Activated CD4-positive, alpha-beta T cell treated with anti-CD3 and anti-CD28 coated beads for 24 hours (primary cell): ENCODE measurements around the gene SPATA31C2.
"Not testable (repeated sequence)": the region's sequence is repeated elsewhere in the genome, so short reads cannot be mapped to it uniquely, and the experiment has no call there.

Experiments
- DNase-seq, 2 donors: peaks; one replicate each; pipeline ENCODE4 v3.0.0-alpha.2; 2020; ENCODE audit warnings: low read depth in 2 of 2

SPATA31C2 gene

DNA sequence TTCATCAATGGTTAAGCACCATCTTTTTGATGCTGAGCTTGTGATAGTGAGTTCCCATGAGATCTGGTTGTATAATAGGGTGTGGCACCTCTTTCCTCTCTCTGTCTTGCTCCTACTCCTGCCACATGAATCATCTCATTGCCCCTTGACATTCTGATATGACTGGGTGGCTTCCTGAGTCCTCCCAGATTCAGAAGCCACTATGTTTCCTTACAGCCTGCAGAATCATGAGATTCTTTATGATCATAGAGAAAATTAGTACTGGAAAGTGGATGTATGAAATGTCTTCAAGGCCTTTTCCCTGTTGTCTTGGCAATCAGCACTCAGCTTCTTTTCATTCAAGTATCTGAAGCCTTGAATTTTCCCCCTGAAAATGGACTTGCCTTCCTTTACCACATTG is 14.9 kb downstream of the SPATA31C2 start:
- DNase-seq, result not testable (repeated sequence)

DNA sequence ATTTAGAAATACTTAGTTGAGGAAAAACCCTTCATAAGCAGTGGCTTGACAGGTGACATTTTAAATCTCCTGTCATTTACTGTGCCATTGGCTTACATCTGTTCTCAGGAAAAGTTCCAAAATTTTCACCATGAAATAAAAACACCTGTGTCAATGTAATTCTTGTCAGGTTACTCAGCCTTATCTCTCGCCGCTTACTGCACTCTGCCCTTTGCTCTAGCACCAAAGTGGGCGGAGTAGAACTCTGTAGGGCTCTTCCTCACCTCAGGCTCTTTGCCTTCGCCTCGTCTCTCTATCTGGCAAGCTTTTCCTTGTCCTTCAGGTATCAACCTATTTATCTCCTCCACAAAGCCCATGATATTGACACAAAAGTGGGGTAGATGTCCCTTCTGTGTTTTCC is 20.2 kb downstream of the SPATA31C2 start:
- not testable (repeated sequence) for DNase-seq

DNA sequence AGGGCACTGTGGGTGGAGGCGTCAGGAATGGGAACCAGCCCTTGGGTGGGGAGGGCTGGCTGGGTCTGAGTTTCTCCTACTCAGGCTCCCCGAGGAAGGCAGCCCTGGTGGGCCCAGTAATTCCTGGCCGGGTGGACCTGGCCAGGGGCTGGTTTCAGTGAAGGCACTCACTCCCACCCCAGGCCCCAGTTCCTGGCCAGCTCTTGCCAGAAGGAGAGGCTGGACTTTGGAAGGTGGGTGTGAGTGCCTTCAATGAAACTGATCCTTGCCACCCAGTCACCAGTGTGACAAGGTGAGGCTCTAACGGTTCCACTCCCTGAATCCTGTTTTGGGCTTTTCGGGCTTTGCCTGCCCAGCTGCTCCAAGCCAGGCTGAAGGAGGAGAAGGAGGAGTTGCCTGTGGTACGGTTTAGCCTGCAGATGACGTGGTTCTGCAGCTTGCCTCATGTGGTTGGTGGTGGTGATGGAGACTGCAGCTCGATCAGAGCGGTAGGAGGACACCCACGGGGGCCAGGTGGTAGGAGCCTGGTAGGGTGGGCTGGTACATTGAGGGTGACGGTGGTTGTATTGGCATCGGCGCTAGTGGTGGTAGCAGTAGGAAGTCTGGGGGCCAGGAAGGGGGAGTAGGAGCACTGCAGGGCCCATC is 23.2 kb downstream of the SPATA31C2 start:
- DNase-seq, result not testable (repeated sequence)

DNA sequence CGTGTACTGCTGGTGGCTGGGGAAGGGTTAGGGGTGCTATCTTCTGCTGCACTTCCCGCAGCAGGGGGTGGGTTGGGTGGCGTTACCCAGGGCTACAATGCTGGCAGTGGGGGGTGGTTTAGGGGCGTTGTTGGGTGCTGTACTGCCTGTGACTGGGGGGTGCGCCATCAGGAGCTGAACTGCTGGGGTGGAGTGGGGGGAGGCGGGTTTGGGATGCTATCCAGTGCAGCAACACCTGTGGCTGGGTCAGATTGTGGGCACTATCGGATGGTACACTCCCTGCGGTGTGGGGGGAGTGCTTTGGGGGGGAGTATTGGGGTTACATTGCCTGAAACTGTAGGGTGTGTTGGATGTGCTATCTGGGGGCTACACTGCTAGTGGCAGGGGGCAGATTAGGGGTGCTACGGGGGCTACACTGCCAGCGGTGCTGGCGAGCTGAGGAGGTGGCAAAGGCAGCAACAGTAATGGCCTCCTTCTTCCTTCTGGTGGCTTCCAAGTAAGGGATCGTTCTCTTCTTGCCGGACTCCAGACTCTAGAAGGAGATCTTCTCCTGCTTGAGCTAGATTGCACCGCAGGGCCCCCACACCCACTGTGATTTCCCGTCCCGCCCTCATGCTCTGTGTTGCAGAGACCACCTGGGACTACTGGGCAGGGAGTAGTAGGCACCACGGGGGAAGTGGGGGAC is 23.9 kb downstream of the SPATA31C2 start:
- DNase-seq, result not testable (repeated sequence)

DNA sequence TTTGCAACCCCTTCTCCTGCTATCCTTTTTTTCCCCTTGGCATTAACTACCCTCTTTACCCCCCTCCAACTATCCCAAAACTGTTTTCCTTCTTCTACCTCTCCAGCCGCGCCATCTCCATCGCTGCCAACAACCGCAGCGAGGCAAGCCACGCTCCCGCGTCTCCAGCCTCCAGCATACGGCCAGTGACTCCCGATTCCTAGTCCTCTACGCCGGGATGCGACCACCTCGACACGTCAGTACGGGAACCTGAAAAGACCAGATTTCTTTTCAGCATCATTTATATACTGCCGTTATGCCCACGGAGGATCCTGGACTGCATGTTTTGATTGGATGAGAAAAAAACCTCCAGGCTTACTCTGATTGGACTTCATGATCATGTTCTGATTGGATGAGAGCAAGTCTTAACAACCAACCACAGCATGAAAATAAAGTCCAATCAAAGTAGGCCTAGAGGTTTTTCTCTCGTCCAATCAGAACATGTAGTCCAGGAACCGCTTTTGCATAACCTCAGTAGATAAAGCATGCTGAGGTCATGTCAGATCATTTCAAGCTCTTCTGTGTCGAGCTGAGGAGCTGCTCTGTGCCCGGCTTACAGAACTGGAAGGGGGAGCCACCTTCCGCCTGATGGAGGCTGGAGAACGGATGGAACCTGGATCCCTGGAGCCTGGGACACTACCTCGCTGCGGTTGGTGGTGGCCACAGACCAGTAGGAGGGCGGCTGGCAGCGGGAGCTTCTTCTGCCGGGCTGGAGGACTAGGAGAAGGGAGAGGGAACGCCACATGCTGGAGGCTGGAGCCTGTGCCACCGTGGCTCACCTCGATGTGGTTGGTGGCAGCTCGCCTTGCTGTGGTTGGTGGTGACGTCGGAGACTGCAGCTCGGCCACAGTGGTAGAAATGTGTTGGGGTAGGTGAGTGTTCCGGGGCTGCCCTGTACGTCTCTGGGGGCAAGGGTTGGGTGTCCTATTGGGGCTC is 24.8 kb downstream of the SPATA31C2 start:
- DNase-seq, result not testable (repeated sequence)

DNA sequence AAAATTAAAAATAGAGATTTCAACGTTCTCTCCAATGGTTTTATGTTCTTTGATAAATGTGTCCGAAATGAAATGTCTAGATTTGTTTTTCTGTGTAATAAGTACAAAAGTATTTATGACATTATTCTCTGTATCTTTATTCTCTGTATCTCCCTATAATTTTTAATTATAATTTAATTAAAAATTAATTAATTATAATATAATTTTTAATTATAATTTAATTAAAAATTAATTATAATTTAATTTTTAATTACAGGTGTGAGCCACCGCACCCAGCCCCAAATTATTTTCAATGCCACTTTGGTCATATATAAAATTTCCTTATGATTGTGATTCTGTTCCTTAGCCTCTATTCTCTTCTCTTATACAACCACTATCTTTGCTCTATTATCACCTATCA is 28.2 kb downstream of the SPATA31C2 start:
- no peak for DNase-seq

DNA sequence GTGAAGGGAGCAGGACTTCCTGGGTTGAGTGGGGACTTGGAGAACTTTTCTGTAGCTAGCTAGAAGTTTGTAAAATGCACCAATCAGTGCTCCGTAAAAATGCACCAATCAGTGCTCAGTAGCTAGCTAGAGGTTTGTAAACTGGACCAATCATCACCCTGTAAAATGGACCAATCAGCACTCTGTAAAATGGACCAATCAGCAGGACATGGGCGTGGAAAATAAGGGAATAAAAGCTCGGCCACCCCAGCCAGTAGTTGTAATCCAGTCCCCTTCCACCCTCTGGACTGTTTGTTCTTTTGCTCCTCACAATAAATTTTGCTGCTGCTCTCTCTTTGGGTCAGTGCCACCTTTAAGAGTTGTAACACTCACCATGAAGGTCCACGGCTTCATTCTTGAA is 29.5 kb downstream of the SPATA31C2 start:
- no peak for DNase-seq

DNA sequence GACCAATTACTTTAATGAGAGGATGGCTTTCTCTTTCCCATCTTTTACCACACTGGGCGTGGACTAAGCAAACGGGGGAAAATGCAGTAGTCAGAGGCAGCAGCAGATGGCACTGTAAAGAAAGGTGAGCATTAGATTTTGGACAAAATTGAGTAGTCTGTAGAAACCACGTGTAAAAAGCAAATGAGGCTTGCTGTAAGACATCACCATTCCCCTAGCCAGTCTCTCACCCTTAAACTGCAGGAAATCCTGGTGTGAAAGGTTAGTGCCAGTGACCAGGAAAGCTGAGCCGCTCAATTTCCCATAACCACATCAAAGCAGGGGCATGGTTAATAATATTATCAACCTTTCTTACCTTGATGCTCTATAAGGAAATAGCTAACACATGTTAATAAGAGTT is 31.8 kb downstream of the SPATA31C2 start:
- DNase-seq, result no peak

DNA sequence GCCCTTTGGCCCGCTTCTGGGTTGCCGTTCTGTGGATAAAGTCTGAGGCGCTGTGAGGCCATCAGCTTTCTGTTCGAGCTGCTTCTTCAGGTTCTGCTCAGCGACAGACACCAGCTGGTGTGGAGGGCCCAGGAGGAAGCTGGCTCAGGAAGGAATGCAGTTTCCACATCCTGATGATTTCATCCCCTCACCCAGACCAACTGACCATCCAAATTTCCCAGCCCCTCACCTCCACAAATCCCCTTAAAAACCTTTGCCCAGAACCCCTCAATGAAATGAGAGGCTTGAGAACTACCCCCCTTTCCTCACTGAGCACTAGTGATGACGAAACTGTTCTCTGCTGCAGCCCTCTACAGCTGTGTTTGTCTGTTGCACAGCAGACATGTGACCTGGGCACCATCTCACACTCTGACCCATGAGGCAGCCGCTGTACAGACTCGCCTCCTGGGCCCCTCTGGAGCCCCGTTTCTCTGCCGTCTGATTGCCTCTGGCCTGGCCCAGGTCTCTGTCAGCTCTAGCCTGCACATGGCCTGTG is 45.4 kb downstream of the SPATA31C2 start:
- DNase-seq, result no peak

DNA sequence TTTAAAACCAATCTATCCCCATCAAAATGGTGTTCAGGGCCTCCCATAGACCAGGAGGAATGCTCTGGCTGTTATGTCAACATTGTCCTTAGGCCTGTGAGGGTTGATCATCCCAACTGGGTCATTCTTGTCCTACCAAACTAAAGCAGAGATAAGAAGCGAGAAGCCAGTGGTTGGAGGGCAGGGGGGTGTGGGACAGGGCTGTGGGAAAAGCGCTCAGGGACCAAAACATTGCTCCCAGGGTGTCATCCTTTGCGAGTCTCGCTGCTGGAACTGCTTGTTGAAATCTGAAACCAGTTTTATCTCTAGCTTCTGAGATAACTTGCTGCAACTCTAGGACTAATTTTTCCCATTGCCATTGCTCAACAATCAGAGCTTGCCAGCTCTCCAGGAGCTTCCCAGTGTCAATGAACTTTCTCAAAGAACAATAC is 48.1 kb downstream of the SPATA31C2 start:
- no peak for DNase-seq

DNA sequence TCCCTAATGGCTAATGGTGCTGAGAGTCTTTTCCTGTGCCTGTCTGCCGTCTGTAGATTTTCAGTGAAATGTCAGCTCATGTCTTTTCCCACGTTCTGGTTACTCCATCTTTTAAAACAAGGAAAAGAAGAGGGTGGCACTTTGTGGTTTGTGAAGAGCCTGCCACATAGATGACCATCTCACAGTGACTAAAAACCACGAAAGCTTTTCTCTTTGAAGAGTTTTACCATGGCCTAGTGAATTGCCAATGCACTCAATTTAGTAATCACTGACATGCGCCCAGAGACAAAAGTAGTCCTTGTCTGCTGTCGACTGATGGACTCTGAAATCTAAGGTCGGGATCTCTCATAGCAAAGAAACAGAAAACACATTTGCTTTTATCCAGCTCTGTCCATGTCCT is 50.4 kb downstream of the SPATA31C2 start:
- no peak for DNase-seq

DNA sequence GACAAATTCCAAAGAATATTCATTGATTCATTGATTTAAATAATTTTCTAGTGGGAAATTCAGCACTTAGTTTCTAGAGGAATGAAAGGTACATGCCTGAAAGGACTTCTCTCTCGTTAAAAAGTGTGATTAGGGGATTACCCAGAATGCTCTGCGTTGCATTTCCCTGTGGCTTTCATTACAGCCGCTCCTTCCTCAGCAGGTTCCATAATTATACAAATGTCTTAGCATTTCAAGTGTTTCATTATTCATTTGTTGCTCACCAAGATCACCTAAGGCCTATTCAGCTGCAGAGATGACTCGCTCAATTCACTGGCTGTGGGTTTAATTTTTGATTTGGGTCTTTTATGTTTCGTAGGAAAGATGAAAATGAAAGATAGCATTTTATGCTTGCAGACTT is 52.8 kb downstream of the SPATA31C2 start:
- no peak for DNase-seq

DNA sequence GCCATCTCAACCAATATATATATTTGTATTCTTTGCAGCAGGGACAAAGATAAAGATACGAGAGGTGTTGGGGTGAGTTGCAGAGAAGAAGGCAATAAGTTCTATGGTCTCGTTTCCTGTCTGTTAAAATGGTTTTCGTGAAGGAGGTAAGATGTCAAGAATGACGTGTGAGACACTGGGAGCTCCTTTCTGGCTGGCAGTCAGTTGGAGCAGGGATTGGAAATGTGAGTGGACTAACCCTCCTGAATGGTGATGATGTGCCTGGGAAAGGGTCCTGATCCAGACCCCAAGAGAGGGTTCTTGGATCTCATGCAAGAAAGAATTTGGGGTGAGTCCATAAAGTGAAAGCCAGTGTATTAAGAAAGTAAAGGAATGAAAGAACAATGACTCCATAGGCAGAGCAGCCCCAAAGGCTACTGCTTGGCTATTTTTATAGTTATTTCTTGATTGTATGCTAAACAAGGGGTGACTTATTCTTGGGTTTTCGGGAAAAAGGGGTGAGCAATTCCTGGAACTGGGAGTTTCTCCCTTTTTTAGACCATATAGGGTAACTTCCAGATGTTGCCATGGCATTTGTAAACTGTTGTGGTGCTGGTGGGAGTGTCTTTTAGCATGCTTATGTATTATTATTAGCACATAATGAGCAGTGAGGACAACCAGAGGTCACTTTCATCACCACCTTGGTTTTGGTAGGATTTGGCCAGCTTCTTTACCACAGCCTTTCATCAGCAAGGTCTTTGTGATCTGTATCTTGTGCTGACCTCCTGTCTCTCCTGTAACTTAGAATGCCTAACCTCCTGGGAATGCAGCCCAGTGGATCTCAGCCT is 53.7 kb downstream of the SPATA31C2 start:
- no peak for DNase-seq
